GM18909 (cell line): ENCODE data around the gene PTTG1IP.
"Not testable (repeated sequence)": the region's sequence is repeated elsewhere in the genome, so short reads cannot be mapped to it uniquely, and the experiment has no call there.

Source experiments
- ATAC-seq: cut with Tn5 transposase; IDR thresholded peaks from one replicate; pipeline ENCODE4 v1.9.1; 2021; ENCODE audit warnings: mild to moderate bottlenecking; ENCODE audit not compliant: unreplicated experiment, poor library complexity

Gene PTTG1IP

DNA sequence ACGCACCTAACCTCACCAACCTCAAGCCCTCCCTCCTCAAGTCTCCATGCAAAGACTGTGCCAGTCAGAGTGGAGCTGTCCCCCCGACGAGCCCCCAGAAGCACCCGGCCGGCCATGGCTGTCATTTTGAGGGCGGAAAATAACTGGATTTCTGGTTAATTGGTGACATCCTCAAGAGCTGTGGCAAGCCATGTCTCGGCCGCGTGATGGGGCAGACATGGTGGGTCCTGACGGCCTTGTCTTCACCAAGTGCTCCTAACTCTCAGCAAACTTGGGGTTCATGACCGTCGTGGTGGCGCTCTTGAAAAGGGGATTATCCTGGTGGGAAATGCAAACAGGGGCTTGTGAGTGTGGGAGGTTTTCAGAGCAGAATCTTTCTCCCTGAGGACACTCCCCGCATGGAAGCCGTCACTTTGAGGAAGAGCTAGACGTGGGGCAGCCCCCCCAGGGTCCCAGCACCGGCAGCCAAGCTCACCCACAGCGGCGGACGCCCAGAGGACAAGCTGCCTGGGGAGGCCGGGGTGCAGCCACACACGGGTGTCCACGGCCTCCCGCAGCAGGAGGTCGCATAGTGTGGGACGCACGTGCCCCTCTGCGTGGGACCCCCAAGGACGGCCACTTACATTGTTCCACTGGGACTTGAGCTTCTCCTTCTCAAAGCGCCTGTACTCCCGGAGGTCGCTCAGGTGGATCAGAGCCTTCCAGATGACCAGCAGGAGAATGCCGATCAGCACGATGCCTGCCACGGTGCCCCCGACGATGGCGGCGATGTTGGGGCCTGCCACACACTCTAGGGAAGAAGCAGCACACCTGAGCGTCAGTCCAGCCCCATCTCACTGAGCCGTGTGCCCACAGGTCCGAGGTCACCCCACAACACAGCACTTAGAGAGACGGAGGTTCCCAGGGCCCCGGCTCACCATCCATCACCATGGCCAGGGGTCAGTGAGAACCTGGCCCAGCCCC lies 12.9 kb upstream of the PTTG1IP start:
- ATAC-seq, result no peak

DNA sequence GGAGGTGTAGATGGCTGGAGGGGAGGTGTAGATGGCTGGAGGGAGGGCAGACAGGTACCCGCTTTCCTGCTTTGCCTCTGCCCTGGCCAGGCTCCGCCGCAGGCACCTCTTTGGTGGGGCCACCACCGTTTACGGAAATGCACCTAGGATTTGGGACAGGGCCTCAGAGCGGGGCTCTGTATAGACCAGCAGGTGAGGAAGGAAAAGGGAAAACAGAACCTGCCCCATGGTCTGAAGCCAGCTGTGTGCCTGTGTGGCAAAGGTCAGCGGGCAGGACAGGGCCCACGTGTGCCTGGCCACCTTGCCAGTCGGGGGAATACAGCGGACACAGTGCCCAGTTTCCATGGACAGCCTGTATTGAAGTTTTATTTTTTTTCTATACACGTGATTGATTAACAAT lies 12.1 kb upstream of the PTTG1IP start:
- ATAC-seq, result no peak

DNA sequence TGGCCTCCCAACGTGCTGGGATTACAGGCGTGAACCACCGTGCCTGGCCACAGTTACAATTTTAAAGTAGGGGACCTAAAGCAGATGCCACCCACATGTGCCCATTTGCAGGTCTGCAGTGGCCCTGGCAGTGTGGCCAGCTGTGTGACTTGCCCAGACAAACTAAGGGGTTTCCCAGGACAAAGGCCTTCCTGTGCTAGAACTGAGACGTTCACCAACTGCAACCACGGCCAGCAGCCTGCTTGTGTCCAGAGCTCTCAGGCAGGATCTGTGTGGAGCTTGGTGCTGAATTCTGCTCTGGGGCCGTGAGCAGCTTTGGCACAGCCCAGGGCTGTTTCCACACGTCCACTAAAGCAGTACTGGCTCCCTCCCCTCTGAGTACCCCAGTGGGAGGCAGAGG lies 10.6 kb upstream of the PTTG1IP start:
- ATAC-seq, result no peak

DNA sequence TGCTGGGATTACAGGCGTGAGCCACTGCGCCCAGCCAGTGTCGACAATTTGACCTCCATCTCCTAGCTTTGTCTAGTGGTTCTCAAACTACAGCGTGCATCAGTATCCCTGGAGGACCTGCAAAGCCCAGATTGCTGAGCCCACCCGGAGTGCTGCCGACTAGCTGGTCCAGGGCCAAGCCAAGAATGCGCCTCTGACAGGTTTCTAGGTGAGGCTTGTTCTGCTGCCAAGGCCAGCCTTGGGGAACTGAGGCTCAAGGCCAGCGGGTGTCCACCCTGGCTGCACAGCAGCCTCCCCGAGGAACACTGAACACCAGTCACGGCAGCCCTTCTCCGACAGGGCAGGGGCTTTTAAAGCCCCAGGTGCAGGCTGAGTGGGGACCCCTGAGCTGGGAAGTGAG lies 9.8 kb upstream of the PTTG1IP start:
- no peak for ATAC-seq

DNA sequence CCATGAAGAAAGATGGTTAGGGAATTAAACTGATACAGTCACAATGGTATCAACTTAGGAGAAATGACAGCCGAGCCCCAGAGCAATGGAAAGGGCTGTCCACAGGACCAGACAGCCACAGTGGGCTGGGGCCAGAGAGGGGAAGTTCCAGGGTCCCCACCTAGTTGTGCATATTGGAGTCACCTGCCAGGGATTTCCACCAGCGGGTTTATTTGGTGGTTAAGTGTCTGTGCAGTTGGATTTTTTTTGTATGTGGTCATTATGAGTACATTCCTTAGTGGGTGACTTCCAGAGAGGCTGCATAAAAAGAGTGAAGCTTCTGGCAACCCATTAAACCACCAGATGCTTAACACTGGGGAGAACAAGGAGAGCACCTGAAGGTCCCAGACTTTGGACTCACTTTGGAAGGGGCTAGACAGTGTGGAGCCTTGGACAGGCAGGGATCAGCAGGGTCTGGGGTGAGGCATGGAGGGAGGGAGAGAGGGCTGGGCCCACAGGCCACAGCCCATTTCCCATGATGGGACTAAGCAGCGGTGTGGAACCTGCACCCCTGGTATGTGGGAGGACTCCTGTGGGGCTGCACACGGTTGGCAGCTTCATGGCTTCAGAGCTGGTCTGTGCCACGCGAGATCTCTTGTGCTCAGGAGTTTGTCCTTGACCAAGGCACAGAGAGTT lies 7.8 kb upstream of the PTTG1IP start:
- no peak for ATAC-seq

DNA sequence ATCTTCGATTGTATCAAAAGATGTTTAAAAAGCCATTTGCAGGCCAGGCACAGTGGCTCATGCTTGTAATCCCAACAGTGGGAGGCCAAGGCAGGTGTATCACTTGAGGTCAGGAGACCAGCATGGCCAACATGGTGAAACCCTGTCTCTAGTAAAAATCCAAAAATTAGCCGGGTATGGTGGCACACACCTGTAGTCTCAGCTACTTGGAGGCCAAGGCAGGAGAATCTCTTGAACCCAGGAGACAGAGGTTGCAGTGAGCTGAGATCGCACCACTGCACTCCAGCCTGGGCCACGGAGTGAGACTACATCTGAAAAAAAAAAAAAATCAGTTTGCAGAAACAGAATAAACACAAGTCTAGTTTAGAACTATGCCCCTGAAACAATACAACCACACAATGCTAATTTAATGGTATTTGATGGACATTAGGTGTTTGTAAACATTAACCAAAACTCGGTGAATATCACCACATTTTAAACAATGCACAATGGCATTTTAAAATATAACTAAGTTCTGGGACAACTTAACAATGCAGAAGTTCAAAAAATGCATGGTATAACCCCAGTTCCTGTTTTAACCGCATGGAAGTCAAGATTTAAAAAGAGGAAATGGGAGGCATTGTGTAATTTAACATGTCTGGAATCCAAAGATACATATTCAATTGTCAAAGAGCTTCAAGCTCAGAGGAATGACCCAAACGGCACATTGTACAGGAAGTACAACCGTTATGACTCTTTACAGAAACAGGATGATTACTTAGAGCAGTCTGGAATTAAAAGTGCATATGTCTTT lies 7.1 kb upstream of the PTTG1IP start:
- ATAC-seq, result no peak

DNA sequence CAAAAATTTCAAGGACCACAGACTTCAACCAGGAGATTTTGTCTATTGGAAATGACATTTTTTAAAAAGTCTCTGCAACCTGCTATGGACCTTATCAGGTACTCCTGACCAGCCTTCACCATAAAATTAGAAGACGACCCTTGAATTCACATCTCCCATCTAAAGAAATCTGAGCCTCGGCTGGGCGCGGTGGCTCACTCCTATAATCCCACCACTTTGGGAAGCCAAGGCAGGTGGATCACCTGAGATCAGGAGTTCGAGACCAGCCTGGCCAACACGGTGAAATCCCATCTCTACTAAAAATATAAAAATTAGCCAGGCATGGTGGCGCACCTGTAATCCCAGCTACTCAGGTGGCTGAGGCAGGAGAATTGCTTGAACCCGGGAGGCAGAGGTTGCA lies 5.7 kb upstream of the PTTG1IP start:
- not testable (repeated sequence) for ATAC-seq

DNA sequence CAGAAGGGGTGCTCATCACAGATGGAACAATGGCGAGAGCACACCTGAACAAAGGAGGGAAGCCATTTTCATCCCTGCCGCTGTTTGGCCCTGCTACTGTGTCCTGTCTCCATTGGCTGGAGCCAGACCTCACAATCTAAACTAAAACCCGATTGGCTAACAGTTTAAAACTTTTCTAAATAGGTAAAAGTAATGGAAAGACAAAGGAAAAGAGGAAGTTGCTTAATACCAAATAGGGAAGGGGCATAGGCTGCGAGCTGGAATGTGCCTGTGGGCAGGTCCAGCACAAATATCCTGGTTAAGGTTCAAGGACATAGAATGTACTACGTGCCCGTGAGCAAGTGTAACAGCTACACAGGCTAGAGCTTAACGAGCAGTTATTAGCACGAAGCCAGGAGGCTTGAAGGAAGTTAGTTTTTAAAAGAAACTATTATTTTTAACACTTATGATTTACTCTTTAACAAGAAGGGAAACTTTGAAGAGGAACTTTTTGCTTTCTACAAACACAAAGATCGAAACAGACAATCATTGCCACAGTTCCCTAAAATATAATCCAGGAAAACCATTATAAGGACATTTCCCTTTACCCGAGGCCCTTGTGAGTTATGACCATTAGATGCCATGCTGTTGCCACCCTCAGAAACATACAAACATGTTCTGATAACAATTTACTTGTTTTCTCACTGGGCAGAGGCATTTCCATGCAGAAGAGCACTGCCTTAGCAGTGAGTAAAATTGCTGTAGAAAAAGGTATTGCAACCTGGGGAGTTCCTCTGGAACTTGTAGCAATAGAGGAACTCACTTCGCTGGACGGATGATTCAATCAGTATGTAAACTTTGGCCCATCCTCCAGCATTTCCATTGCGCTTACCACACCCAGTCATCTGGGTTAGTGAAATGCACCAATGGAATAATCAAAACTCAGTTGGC lies 4.8 kb upstream of the PTTG1IP start:
- no peak for ATAC-seq

DNA sequence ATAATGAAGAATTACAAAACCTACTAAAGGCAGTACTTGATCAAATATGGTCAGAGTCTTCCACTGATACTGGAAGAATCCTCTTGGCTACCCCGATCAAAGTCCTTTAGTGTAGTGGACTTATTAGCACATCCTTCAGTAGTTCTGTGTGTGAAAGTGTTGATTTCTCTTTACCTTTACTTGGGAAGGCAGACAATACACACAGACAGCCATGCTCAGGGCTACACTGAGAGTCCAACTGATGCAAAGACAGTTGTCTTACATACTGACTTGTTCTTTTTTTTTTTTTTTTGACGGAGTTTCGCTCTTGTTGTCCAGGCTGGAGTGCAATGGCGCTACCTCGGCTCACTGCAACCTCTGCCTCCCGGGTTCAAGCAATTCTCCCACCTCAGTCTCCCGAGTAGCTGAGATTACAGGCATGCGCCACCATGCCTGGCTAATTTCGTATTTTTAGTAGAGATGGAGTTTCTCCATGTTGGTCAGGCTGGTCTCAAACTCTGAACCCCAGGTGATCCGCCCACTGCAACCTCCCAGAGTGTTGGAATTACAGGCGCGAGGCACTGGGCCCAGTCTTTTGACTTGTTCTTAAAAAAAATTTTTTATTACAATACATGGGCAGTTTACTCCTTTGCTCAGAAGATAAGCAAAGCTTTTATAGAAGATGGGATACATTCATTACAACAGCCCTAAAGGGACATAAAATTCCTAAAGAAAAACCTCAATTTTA lies 3.5 kb upstream of the PTTG1IP start:
- ATAC-seq, result no peak

DNA sequence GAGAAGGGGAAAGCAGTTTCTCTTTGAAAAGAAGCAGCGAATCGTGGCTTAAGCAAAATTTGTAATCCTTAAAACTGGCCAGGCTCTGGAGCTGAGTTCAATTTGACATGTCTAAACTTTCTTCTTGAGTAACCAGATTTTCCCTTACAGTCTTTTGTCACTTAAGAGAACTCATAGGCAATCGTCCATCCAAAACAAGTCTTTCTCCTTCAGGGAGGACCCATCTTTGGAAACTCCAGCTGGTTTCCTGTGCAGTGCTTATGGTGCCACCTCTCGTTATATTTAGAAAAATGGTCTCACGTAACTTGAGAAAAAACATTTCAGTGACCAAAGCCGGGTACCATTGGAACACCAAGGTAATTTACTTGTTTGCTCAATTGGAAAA lies 1.8 kb upstream of the PTTG1IP start:
- no peak for ATAC-seq

DNA sequence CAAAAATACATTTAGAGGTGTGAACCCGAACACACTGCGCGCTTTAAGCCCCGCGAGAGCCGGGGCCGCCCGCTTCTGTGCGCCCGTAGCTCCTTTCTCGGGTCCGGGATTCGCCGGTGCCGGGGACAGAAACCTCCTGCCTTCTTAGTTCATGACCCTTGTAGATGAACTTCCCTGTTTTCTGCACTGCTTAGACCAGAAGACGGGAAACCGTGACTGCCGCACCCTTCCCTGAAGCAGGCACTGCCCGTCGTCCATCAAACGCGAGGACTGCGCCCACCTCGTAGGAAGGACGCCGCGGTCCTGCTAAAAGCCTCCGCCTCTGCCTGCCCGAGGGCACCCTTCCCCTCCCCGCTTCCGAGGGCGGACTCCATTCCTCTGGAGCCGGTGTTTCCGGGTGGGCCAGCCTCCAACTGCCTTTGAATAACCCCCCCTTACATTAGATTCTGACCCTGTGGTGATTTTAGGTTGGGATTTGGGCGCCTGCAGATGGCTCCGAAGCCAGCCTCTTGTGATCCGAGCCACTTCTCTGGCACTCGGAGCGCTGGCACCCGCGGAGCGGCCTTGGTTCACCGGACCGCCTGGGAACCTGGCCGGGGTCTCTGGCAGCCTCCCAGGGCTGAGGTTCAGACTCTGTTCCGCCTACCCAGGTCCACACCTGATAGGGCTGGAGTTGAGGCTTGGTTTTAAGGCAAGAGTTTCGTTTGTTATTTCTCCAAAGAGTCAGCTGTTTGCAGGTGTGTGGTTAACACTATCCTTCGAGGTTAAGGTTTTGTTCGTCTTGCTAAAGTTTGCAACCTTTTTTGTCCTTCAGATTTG lies 1.2 kb upstream of the PTTG1IP start:
- ATAC-seq, result no peak

DNA sequence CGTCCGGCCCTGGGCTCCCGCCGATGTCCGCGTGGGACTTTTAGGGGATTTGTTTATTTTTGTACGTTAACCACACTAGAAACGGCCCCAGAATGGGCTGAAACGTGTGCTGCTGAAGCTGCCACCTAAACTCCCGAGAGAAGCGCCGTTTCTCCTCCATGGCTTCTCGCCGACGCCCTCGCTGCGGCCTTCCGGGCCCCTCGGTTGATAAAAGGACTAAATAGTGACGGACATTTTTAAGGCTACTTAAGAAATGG lies 678 bp upstream of the PTTG1IP start:
- ATAC-seq, result no peak

DNA sequence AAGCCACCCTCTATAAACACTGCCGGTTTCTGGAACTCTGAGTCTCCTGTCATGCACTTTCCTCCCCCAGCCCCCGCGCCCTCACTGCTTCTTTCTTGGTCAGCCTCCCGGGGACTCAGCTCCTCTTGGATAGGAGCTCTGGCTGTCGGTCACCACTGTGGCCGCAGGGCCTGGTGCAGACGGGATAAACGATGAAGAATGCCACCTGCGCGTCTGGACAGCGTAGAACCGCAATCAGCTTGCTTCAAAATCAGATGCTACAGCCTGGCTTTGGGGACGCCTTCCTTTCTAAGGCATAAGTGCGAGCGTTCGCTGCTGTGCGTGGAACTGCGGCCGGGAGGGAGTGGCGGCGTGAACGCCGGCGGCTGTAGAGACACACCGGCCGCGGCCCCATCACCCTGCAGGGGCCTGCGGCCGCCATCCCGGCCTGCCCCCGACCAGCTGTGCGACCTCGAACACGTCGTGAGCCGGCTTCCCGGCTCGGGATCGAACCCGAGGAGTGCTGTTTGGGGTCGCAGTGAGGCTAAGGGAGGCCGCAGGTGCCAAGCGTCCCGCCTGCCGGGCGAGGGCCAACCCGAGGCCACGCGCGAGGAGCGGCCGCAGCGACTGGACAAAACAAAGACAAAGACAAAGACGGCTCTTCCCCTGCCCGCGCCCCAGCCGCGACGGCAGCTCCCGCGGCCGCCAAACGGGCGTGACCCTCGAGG lies 688 bp downstream of the PTTG1IP start:
- ATAC-seq, result peak; percentile 6

DNA sequence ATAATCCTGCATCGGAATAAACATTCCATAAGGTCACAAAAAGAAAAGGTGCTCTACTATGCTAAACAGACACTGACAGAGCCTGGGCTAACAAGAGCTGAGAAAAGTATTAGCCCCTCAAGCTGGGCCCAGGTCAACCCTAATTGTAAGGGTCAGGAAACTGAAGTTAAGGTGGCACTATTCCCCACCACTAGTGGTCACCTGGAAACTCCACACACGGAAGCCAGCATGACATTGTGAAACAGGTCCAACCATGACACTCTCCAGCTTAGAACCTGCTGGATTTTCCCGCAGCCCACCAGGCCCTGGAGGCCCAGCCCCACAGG lies 1.2 kb downstream of the PTTG1IP start:
- ATAC-seq, result no peak

DNA sequence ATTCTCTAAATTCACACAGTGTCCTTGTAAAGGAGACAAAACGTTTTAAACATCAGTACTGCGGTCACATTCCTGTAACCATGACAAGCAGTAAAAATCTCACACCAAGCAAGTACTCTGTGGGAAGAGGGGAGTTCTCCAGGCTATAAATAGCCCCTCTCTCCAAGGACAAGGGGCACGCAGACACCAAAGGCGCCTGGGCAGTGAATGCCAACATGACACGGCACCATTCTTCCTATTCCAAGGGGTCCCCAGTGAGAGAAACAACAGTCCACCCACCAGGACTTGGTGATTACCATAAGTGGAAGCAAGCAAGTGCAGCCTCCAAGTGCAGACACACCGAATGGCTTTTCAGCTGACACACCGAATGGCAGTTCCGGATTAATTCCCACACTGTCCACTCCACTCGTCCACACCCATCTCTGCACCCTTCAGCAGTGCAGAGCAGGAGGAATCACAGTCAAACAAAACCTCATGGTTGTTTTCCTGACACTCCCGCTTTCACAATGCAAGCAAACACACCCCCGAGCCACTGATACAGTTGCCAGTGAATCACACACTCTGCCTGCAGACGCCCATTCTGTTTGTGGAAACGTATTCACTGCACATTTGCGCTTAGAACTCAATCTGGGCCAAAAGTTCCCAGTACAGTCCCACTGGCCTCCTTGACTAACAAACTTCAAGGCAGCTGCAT lies 1.8 kb downstream of the PTTG1IP start:
- ATAC-seq, result no peak

DNA sequence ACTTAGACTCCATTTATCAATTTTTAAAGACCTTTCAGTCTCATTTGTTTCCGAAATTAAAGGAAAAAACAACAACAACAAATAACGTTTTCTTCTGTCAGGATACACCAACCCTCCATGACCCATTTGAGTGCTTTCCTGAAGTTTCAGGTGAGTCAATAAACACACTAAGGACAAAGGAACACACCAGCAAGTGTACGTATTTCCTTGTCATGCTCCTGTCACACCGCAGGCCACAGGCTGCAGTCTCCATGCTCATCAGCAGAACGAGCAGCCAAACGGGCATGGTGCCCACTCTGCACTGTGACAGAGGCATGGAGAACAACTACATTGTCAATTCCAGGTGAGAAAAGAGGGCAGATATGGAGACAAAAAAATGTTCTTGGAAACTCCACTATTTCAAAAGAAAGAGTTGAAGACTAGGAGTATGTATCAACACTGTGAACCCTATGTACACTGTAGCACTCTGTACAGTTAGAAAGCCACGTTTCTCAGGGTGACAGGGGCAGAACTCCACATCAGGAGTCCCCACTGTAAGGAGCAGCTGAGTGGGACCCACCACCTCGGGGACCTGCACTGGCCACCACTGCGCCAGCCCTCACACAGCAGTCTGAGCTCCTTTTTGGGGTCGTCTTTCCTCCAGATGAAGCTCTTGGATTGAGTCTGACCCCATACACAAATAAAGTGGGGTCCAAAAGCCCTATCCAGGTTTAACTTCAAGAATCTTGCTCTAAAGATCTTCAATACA lies 2.6 kb downstream of the PTTG1IP start:
- no peak for ATAC-seq
